Daoy (cell line): ENCODE results near the gene AGBL4. TPM values are rescaled to one million over a fixed set of nuclear protein-coding genes. Genes with fewer than 3 reads are reported as not detected.

Experiments
- DNase-seq: peaks from one replicate; pipeline ENCODE4 v3.0.0-alpha.2; 2015; ENCODE audit warnings: low read depth
- total RNA-seq: library from RNA; depleted of rRNA; stranded (reverse); fragments of >200 nt; shearing (Covaris generic); gene quantifications from 2 replicates; pipeline ENCODE4 v1.2.3, GENCODE V29; 2014

Gene AGBL4
- total RNA-seq, 1 experiment from 2014 or later = not detected

GRCh38 chr1:48654606-48655210, 1369.0 kb downstream of the AGBL4 start:
- no peak for DNase-seq

- no peak for DNase-seq
These were observed 1371.4 kb downstream of the AGBL4 start for GRCh38 chr1:48652334-48652733.

- DNase-seq = no peak
These were observed 1373.9 kb downstream of the AGBL4 start for GRCh38 chr1:48649880-48650279.

GRCh38 chr1:48645883-48646282, 1377.9 kb downstream of the AGBL4 start:
- no peak for DNase-seq

- no peak for DNase-seq
These were observed 1378.7 kb downstream of the AGBL4 start for GRCh38 chr1:48644905-48645605.

DNA sequence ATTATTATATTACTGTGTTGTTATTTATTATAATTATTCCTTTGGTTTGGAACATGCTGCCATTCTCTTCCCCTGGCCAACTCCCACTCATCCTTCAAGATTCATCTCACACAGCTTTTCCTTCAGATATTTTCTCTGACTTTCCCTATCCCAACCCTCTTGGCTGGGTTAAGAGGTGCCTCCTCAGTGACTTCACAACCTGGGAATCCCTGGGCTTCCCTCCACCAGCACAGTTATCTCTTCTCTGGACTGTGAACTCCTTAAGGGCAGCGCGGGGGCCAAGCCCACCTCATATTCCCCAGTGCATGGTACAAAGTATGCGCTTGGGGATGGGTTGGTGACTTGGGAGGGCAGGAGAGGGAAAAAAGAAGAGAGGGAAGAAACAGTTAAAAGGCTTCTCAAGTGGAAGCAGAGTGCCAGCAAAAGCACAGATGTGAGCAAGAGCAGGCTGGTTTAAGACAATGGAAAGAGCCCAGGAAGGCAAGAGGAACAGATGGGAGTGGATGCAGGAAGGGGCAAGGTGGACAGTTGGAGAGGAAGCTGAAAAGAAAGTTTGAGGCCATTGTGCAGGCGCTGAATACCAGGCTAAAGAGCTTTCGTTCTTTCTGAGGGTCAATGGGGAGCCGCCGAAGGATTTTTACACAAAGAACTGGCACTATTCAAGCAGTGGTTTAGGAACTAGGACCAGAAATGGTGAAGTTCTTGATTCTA, 1379.4 kb downstream of the AGBL4 start:
- no peak for DNase-seq

GRCh38 chr1:48643193-48643592, 1380.6 kb downstream of the AGBL4 start:
- no peak for DNase-seq

GRCh38 chr1:48640836-48641492, 1382.8 kb downstream of the AGBL4 start:
- no peak for DNase-seq

GRCh38 chr1:48629867-48630266, 1393.9 kb downstream of the AGBL4 start:
- no peak for DNase-seq

DNA sequence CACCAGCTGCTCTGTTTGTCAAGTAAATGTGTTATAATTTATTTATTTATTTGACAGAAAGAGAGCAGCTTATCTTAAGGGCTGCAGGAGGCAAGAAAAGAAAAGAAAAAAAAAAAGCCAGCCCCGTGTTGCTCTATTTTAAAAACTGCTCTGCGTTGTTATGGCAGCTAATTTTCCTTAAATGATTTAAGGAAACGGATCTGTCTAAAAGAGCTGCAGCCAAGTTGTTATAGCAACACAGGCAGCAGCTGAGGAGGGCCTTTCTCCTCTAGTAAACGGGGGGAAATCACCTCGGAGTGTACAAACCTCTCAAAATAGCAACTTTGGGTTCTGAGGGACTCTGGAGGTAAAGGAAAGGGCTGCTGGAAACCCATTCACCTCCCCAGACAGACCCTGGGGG, 1396.3 kb downstream of the AGBL4 start:
- no peak for DNase-seq

- peak; percentile 69 for DNase-seq
These were observed 1404.2 kb downstream of the AGBL4 start for GRCh38 chr1:48619539-48619938.

GRCh38 chr1:48617252-48617651, 1406.5 kb downstream of the AGBL4 start:
- peak; percentile 23 for DNase-seq

DNA sequence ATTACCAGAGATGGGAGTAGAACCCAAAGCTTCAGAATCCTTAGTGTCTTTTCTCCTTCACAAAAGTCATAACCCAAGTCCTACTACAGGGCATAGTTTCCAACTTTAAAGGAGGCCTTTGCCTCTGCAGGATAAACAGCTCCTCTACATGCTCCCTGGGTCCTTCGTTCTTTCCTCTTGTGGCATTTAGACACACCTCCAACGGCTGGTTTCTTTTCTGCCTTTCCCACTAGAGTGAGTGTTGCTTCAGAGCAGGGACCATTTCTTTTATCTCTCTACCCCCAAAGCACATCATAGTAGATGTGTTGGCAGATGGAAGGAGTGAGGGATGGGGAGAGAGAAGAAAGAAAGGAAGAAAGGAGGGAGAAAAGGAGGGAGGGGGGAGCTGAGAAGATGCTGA, 1407.0 kb downstream of the AGBL4 start:
- DNase-seq = no peak

DNA sequence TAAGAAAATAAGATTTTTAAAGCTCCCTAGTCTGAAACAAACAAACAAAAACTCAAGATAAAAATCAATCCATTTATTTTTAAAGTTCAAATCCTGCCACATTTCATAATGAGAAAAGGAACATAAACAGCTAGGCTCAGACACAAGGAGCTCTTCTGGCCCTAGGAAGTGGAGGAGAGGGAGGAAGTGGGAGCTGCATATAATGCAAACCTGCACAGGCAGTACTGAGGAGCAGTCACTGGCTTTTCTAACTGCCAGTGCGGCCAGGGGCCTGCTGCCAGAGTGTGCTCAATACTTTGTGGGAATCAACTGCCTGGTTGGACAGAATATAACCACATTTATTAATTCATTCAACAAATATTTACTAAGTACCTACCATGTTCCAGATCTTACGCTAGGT, 1411.9 kb downstream of the AGBL4 start:
- no peak for DNase-seq

DNA sequence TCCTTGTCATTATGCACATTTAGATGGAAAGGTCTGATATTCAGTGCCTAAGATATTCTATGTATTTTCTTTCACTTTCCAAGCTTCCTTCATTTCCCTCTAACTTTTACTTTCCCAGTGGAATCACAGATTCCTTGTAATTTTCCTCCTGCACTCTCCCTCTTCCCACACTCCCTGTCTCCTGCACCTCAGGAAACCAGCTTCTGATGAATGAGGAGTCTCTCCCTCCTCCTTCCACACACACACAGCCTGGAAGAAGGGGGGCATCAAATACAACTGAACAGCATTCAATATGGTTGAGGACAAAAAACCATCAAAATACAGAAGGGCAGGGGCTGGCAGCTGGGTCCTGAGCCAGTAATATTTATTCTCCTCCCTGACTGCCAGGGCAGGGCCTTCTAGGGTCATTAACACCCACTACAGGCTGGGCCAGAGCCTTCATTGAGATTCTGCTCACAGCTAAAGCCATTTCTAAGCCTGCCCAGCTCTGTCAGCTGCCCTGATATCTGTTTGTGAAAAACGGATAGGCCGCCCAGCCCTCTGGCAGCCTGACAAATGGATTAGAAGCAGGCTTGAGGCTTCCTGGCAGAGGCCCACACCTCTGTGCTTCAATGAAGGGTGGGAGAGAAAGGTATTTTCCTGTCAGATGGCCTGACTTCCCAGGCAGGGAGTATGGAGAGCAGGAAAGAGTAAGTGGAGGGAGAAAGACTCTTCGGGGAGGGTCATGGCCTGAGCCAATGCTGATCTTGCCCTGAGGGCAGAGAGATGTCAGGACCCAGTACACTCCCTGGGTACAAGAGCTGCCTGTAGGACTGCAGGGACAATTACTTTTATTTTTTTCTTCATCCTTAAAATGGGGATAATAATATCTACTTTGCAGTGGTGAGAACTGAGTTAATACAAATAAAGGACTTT, 1412.9 kb downstream of the AGBL4 start:
- DNase-seq = no peak

DNA sequence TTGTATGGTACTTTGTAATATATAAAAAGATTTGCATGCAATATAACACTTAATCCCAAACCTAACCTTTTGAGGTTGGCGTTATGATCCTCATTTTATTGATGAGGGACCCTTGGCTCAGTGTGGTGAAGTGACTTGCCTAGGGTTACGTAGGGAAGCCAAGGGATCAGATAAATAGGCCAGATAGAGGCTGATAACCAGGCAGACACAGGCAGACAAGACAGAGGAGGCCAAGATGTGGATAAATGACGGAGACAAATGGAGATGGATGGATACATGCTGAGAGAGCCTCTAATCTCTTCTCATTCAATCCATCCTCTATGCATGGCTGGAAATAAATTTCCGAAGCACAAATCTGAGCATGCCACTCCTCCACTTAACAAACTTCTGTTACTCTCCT, 1414.9 kb downstream of the AGBL4 start:
- DNase-seq = no peak

DNA sequence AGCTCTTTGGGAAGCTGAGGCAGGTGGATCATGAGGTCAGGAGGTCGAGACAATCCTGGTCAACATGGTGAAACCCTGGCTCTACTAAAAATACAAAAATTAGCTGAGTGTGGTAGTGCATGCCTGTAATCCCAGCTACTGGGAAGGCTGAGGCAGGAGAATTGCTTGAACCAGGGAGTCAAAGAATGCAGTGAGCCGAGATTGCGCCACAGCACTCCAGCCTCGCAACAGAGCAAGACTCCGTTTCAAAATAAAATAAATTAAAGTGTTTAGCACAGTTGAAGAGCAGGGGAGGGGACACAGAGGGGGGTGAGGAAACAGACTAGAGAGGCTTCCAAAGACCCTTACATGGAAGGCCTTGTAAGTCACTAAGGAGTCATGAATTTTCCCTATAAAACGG, 1420.5 kb downstream of the AGBL4 start:
- DNase-seq = no peak

DNA sequence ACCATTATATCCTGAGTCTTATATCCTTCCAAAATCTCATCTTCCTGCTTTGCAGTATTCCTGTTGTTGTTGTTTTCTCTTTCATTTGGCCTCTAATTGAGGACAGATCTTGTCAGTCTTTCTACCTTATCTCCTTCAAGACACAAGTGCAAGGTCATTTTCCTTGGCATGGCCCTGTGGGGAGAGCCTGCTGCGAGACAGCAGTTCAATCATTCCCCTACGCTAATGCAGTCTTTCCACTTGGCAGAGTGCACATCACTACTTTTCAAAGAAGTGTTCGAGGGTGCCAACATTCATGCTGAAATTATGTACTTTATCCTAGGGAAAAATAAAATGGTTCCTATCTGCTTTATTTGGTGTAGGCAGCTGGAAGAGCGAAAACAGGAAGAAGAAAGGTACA, 1421.4 kb downstream of the AGBL4 start:
- no peak for DNase-seq

DNA sequence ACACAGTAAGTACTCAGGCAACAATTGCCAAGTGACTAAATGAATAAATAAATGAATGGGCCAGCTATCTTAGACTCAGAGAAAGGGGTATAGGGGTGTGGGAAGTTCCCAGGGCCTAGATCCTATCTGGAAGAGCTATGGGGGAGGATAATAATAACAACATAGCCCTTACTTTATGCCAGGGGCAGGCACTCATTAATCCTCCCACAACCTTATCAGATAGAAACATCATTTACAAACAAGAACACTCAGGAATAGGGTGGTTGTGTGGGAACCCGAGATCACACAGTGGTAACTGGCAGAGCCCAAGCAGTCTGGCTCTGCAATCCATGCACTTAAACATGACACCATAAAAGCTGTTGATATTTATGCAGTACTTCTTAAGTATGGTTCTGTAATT, 1423.6 kb downstream of the AGBL4 start:
- DNase-seq = peak; percentile 17

GRCh38 chr1:48597663-48598062, 1426.1 kb downstream of the AGBL4 start:
- DNase-seq = no peak

DNA sequence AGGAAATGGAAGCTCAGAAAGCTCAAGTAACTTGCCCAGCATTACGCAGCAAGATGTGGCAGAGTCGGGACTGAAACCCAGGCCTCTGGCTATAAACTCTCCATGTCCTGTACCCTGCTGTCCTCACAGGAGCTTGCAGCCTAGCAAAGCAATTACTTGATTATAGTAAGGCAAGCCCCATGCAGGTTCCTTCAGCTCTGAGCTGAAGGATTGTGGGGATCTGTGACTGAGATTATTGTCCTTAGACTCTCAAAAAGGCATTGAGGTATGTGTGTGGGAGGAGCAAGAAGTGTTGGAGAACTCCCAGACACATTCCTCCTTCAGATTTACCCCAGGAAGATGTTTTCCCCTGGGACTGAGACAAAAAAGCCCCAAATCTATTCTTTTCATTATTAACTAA, 1427.7 kb downstream of the AGBL4 start:
- peak; percentile 3 for DNase-seq

DNA sequence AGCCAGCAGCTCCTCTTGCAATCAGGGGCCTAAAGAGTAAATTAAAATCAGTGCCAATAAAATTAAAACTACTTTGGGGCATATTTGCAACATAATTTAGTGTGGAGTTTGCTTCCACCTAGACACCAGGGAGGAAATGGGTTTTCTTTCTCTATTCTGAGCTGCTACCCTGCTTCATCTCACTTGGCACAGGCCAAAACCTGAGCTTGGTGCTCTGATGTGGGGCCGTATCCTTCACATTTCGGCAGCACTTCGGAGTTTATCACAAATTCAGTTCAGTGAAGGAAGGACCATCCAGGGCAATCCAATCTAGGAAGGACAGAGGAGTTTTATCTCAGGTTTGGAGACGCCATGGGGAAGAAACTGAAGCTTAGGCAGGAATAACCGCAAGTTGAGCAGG, 1428.1 kb downstream of the AGBL4 start:
- DNase-seq = no peak
